ENCODE measurements around the gene IFT43.

Gene IFT43

GRCh38 chr14:76115010-76115422, 129.5 kb downstream of the IFT43 start:
- DNase-seq, result no peak

- DNase-seq, result no peak
Measured at GRCh38 chr14:76117789-76118484, 132.4 kb downstream of the IFT43 start.

GRCh38 chr14:76118594-76118993, 133.0 kb downstream of the IFT43 start:
- DNase-seq, result no peak

GRCh38 chr14:76121089-76121748, 135.7 kb downstream of the IFT43 start:
- no peak for DNase-seq

- no peak for DNase-seq
Measured at GRCh38 chr14:76123426-76124225, 138.1 kb downstream of the IFT43 start.

GRCh38 chr14:76125511-76125910, 139.9 kb downstream of the IFT43 start:
- DNase-seq, result no peak

GRCh38 chr14:76126076-76126475, 140.5 kb downstream of the IFT43 start:
- no peak for DNase-seq

GRCh38 chr14:76129851-76130576, 144.5 kb downstream of the IFT43 start:
- no peak for DNase-seq

GRCh38 chr14:76131071-76131965, 145.8 kb downstream of the IFT43 start:
- no peak for DNase-seq

GRCh38 chr14:76133103-76133502, 147.5 kb downstream of the IFT43 start:
- DNase-seq, result no peak
